A172 (cell line): ENCODE data around the gene SLC8A1. TPM values are rescaled to one million over a fixed set of nuclear protein-coding genes. Genes with fewer than 3 reads are reported as not detected.

Experiments used
- DNase-seq: peaks from one replicate; pipeline ENCODE4 v3.0.0-alpha.2; 2015; ENCODE audit warnings: low spot score
- total RNA-seq: library from RNA; depleted of rRNA; stranded (reverse); fragments of >200 nt; shearing (Covaris generic); gene quantifications from 2 replicates; pipeline ENCODE4 v1.2.3, GENCODE V29; 2014

Gene SLC8A1
- total RNA-seq, 1 experiment from 2014 or later = 34.5 TPM

DNA sequence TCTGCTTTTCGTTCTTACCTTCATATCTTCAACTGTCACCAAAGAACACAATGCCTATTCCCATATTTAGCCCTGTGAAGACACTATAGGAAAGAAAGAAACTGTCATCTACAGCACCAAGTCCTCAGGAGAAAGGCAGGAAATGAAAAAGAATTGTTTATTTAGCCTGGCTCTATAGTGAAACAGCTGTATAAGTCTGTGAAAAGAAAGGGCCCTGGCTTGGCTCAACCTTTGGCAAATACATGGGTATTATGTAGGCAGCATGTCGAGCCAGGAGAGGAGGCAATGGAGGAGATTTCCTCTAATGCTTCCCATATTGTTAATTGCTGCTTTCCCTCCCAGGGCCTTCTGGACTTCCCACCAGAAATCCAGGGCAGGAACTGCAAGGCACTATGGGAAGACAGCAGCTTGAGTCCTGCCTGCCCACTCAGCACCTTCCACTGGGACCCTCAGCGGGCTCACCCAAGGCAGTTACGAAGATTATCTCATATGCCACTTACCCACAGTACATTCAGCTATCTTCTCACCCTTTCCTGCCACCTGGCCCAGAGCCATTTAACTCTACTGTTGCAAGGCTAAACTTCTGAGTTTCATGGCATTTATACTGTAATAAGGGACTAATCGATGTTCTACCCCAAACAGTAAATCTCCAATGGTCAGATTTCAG is 30.1 kb downstream of the SLC8A1 start:
- no peak for DNase-seq

DNA sequence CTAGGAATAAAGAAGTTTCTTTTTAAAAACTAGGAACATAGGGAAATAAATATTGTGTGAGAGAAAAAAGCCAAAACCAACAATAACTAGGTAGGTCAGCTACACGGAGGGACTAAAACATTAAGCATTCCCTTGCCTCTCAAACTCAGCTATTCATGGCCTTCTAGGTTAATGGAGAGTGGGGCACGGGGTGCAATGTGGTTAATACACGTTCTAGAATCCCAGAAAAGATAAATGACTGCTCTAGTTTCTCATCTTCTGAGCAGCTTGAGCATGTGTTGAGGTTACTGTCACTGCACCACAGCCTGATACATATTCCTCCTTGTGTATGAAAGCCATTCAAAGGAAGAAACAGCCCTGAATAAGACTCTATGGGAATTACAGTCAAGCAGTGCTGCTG is 31.4 kb downstream of the SLC8A1 start:
- DNase-seq = no peak

- DNase-seq = no peak
Observed at GRCh38 chr2:40419364-40419762, 32.5 kb downstream of the SLC8A1 start.

DNA sequence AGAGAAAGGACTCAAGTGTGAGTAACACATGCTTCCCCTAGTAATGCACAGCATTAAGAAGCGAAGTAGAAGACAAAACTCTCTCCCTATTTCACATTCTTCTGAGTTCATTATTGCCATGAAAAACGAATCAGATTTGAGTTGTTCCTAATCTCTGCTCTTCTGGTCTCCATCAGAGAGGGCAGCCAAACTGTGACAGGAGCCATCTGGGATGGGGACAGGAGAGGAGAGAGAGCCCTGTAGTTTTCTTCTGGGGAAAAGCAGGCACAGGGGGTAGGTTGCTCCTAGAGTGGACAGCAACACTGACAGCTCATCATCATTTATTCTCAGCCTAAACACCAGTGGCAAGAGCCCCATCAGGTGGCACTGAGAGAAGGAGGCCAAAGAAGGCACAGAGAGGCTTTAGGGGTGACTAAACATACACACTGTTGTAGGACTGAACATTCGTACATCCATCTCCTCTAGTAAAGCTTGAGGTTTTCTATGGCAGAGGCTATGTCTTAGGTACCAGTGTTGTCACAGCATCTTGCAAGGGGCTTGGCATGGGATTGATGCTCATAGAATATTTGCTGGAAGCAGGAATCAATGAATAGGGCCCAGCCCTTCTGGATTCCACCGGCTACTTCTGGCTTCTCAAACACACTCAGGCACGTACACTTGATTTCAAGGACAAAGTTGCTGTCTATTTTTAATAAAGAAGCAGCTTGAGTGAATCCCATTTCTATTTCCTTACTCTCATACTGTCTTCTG is 33.1 kb downstream of the SLC8A1 start:
- DNase-seq = no peak

DNA sequence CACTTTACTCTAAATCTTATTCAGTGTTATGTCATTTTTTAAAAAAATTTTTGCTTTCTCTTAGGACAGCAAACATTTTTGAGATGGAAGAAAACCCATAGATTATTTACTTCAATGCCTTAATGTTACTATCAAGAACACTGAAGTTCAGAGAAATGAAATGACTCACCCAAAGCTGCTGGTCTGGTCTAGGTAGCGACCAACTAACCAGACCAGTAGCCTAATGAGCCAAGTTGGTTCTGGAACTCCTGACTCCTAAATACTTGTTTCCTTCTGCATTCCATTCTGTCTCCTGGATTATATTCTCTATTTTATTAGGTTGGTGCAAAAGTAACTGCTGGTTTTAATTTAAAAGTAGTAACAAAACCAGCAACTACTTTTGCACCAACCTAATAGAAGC is 35.4 kb downstream of the SLC8A1 start:
- DNase-seq = no peak

- no peak for DNase-seq
Observed at GRCh38 chr2:40415391-40415790, 36.5 kb downstream of the SLC8A1 start.

- DNase-seq = peak; percentile 49
Observed at GRCh38 chr2:40412456-40412855, 39.4 kb downstream of the SLC8A1 start.

GRCh38 chr2:40410695-40411094 is 41.2 kb downstream of the SLC8A1 start:
- no peak for DNase-seq

- no peak for DNase-seq
Observed at GRCh38 chr2:40409734-40410133, 42.2 kb downstream of the SLC8A1 start.

DNA sequence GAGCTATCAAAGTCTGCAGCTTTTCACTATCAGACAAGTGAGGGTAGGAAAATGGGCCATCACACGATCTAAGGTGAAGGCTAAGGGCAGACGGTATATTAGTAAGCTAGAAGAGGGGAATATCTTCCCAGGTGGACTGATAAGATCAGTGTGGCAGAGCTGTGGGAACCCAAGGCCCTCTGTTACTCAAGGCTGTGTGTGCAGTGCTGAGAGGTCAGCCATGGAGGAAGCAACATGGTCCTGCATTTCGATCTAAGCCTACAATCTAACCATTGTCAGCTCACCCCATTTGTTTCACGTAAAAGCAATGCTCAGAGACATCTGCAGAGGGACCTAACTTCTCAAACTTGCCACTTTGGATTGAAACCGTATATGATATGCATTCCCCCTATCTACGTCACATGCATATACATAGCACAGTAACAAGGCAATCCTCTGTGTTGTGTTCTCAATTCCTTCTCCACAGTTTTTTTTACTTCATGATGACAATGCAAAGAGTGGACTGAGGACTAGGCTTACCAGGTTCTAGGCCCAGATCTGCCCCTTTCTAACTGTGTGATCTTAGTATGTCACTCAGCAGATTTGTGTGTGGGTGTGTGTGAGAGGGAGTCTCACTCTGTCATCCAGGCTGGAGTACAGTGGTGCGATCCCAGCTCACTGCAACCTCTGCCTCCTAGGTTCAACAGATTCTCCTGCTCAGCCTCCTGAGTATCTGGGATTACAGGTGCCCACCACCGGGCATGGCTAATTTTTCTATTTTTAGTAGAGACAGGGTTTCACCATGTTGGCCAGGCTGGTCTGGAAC is 45.2 kb downstream of the SLC8A1 start:
- no peak for DNase-seq

GRCh38 chr2:40405465-40405864 is 46.4 kb downstream of the SLC8A1 start:
- DNase-seq = peak; percentile 80

GRCh38 chr2:40404517-40404916 is 47.4 kb downstream of the SLC8A1 start:
- no peak for DNase-seq

GRCh38 chr2:40403233-40403836 is 48.6 kb downstream of the SLC8A1 start:
- peak; percentile 79 for DNase-seq

- DNase-seq = peak; percentile 97
Observed at GRCh38 chr2:40401896-40402295, 50.0 kb downstream of the SLC8A1 start.

DNA sequence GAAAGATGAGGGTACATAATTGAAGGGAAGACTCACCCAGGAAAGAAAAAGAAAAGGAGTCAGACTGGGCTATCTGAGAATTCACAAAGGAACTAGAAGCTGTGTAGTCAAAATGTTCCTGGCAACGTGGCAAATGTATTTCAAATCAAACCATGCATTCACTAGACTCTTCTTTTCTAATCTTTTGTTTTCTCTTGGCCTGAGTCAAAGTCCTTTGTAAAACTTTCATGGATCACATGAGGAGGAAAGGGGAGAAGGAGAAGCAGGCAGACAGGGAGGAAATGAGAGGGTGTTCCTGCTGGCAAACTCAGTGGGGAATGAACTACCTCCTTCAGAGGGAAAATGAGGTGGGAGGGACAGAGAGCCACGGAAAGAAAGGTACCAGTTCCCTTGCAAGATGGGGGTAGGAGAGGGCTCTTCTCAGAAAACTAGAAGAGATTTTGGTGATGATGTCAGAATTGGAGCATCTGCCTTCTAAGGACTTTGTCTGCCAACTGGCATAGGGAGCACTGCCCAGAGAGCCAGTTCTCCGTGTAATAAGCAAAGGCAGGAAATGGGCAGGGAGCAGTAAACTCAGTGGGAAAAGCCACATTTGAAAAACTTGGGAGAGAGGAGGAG is 51.4 kb downstream of the SLC8A1 start:
- DNase-seq = peak; percentile 76

- no peak for DNase-seq
Observed at GRCh38 chr2:40397765-40398164, 54.1 kb downstream of the SLC8A1 start.

- DNase-seq = no peak
Observed at GRCh38 chr2:40396124-40396523, 55.8 kb downstream of the SLC8A1 start.

- no peak for DNase-seq
Observed at GRCh38 chr2:40395169-40396073, 56.5 kb downstream of the SLC8A1 start.

DNA sequence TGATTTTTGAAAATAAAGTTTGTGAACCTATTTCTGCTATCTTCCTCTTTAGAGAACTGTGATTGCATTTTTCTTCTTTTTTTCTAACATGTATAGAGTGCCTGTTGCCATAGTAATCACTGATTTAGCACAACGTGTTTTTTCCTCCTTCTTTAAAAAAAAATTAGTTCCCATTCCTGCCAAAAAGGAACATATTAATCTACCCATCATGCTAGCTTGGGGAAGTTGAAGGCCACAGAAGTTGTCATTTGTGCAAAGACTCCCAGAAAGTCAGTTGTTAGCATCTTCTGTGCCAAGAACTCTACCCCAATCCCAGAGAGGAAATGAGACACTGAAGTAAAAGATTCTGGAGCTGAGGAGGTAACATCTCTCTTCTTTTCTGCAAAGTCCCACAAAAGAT is 57.3 kb downstream of the SLC8A1 start:
- DNase-seq = no peak

GRCh38 chr2:40394031-40394430 is 57.9 kb downstream of the SLC8A1 start:
- no peak for DNase-seq

DNA sequence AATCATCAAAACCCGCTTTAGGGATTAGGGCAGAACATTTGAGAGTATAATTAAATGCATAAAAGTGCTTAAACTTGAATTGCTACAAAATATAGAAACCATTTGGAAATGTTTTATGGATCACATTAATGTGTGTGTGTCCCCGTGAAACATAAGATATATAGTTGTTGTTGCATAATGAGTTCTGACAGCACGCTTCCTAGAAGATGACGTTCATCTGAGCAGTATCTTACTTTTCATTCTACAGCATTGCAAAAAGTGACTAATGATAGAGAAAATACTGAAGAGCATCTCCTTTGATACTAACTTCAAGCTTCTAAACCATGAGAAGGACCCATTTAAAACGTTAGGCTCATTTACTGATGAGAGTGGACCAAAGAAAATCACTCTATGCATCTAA is 63.7 kb downstream of the SLC8A1 start:
- no peak for DNase-seq
